H9 (cell line): ENCODE data around the gene UBE2Q2. TPM values are rescaled to one million over a fixed set of nuclear protein-coding genes. Genes with fewer than 3 reads are reported as not detected.
"Not testable (repeated sequence)": the region's sequence is repeated elsewhere in the genome, so short reads cannot be mapped to it uniquely, and the experiment has no call there.

Experiments
- DNase-seq: peaks from one replicate; pipeline ENCODE4 v3.0.0-alpha.2; 2017
- H2AFZ ChIP-seq: one replicate; pipeline ENCODE4 v1.6.1; 2013; ENCODE audit warnings: mild to moderate bottlenecking, low read length, control low read depth, moderate library complexity
- H2AK5ac ChIP-seq: 2 replicates; pipeline ENCODE4 v1.6.1; 2013; ENCODE audit warnings: low read length, control low read depth, mixed read lengths; ENCODE audit not compliant: insufficient read length
- H2BK120ac ChIP-seq: one replicate; pipeline ENCODE4 v1.6.1; 2013; ENCODE audit warnings: low read depth, mild to moderate bottlenecking, low read length, control low read depth, inconsistent platforms; ENCODE audit not compliant: poor library complexity, severe bottlenecking
- H2BK12ac ChIP-seq: 2 replicates; pipeline ENCODE4 v1.6.1; 2013; ENCODE audit warnings: low read length, control low read depth, mixed read lengths, low read depth; ENCODE audit not compliant: insufficient read length
- H2BK15ac ChIP-seq: 2 replicates; pipeline ENCODE4 v1.6.1; 2013; ENCODE audit warnings: low read depth, low read length, control low read depth
- H2BK20ac ChIP-seq: one replicate; pipeline ENCODE4 v1.6.1; 2013; ENCODE audit warnings: low read depth, mild to moderate bottlenecking, low read length, control low read depth, inconsistent platforms; ENCODE audit not compliant: poor library complexity, severe bottlenecking
- H2BK5ac ChIP-seq: 2 replicates; pipeline ENCODE4 v1.6.1; 2013; ENCODE audit warnings: low read length, control low read depth, mixed read lengths; ENCODE audit not compliant: insufficient read length
- H3K14ac ChIP-seq: 2 replicates; pipeline ENCODE4 v1.6.1; 2013; ENCODE audit warnings: low read length, control low read depth; ENCODE audit not compliant: insufficient read depth
- H3K18ac ChIP-seq: 2 replicates; pipeline ENCODE4 v1.6.1; 2013; ENCODE audit warnings: low read depth, mild to moderate bottlenecking, mixed read lengths, low read length, control low read depth; ENCODE audit not compliant: insufficient read length
- H3K23ac ChIP-seq: 2 replicates; pipeline ENCODE4 v1.6.1; 2013; ENCODE audit warnings: low read length, control low read depth, mixed read lengths, low read depth; ENCODE audit not compliant: insufficient read length
- H3K23me2 ChIP-seq: 2 replicates; pipeline ENCODE4 v1.6.1; 2013; ENCODE audit warnings: low read depth, mild to moderate bottlenecking, mixed read lengths, low read length, control low read depth; ENCODE audit not compliant: insufficient read length, poor library complexity, severe bottlenecking
- H3K27ac ChIP-seq: 2 replicates; pipeline ENCODE4 v1.5.1; 2013; ENCODE audit warnings: low read length, control low read depth, mixed read lengths, low read depth; ENCODE audit not compliant: insufficient read length
- H3K27me3 ChIP-seq: 2 replicates; pipeline ENCODE4 v1.6.1; 2013; ENCODE audit warnings: low read length, control low read depth, inconsistent platforms; ENCODE audit not compliant: insufficient read depth
- H3K4ac ChIP-seq: 2 replicates; pipeline ENCODE4 v1.6.1; 2013; ENCODE audit warnings: low read depth, mild to moderate bottlenecking, control low read depth, inconsistent platforms, low read length, moderate library complexity
- H3K4me1 ChIP-seq: 2 replicates; pipeline ENCODE4 v1.6.1; 2013; ENCODE audit warnings: low read length, control low read depth, inconsistent platforms; ENCODE audit not compliant: insufficient read depth
- H3K4me2 ChIP-seq: 2 replicates; pipeline ENCODE4 v1.6.1; 2013; ENCODE audit warnings: low read length, control low read depth, mixed read lengths; ENCODE audit not compliant: insufficient read length, insufficient read depth
- H3K56ac ChIP-seq: 2 replicates; pipeline ENCODE4 v1.6.1; 2013; ENCODE audit warnings: low read depth, mild to moderate bottlenecking, mixed read lengths, low read length, control low read depth; ENCODE audit not compliant: insufficient read length
- H3K79me1 ChIP-seq: 2 replicates; pipeline ENCODE4 v1.6.1; 2013; ENCODE audit warnings: low read depth, mild to moderate bottlenecking, moderate library complexity, low read length, control low read depth, inconsistent platforms; ENCODE audit not compliant: insufficient read depth, poor library complexity, severe bottlenecking
- H3K79me2 ChIP-seq: 2 replicates; pipeline ENCODE4 v1.6.1; 2013; ENCODE audit warnings: low read length, control low read depth, inconsistent platforms; ENCODE audit not compliant: insufficient read depth
- H3K9ac ChIP-seq: 2 replicates; pipeline ENCODE4 v1.6.1; 2013; ENCODE audit warnings: low read length, control low read depth, mixed read lengths; ENCODE audit not compliant: insufficient read length; ENCODE audit errors: extremely low read depth
- H3K9me3 ChIP-seq: one replicate; pipeline ENCODE4 v1.6.1; 2013; ENCODE audit warnings: low read depth, low read length, inconsistent platforms; ENCODE audit not compliant: control insufficient read depth
- H3T11ph ChIP-seq: one replicate; pipeline ENCODE4 v1.6.1; 2013; ENCODE audit warnings: mild to moderate bottlenecking, low read length, control low read depth, inconsistent platforms
- H4K20me1 ChIP-seq: one replicate; pipeline ENCODE4 v1.6.1; 2013; ENCODE audit not compliant: control insufficient read depth, insufficient read length, insufficient read depth
- H4K5ac ChIP-seq: 2 replicates; pipeline ENCODE4 v1.6.1; 2013; ENCODE audit warnings: low read depth, mild to moderate bottlenecking, mixed read lengths, low read length, control low read depth; ENCODE audit not compliant: insufficient read length
- H4K8ac ChIP-seq: replicated peaks from 2 replicates; pipeline ENCODE4 v1.6.1; 2013; ENCODE audit warnings: low read length, control low read depth, mixed read lengths, low read depth; ENCODE audit not compliant: insufficient read length
- H4K91ac ChIP-seq: 2 replicates; pipeline ENCODE4 v1.6.1; 2013; ENCODE audit warnings: low read depth, mild to moderate bottlenecking, moderate library complexity, mixed read lengths, low read length, control low read depth; ENCODE audit not compliant: insufficient read length
- H3K27ac Mint-ChIP-seq, 3 experiments: 2 replicates in 2 of 3; 3 replicates in 1 of 3; pipeline ENCODE4 v1.8.0; 2020 to 2021; ENCODE audit warnings: mixed read lengths in 3 of 3, mild to moderate bottlenecking in 1 of 3, moderate library complexity in 1 of 3
- H3K27me3 Mint-ChIP-seq: 2 replicates; pipeline ENCODE4 v1.8.0; 2021; ENCODE audit warnings: low read depth, mild to moderate bottlenecking, moderate library complexity, mixed read lengths
- H3K36me3 Mint-ChIP-seq, 3 experiments: 2 replicates in 2 of 3; 3 replicates in 1 of 3; pipeline ENCODE4 v1.8.0; 2020 to 2021; ENCODE audit warnings: low read depth in 3 of 3, mixed read lengths in 3 of 3; ENCODE audit not compliant: insufficient read depth in 1 of 3
- H3K4me1 Mint-ChIP-seq, 2 experiments: 2 replicates each; pipeline ENCODE4 v1.8.0; 2020; ENCODE audit warnings: mixed read lengths in 2 of 2
- H3K4me3 Mint-ChIP-seq, 2 experiments: 2 replicates in 1 of 2; 3 replicates in 1 of 2; pipeline ENCODE4 v1.8.0; 2020 to 2021; ENCODE audit warnings: mild to moderate bottlenecking in 2 of 2, mixed read lengths in 2 of 2, moderate library complexity in 1 of 2
- H3K9me3 Mint-ChIP-seq, 2 experiments: 2 replicates in 1 of 2; 3 replicates in 1 of 2; pipeline ENCODE4 v1.8.0; 2020; ENCODE audit warnings: mild to moderate bottlenecking in 2 of 2, mixed read lengths in 2 of 2, moderate library complexity in 1 of 2
- WGBS: extraction: QIAGEN DNeasy Blood & Tissue Kit; methylation state at CpG from one replicate; pipeline ENCODE4 v1.1.7; 2013; ENCODE audit warnings: missing lambda C conversion rate, low lambda C conversion rate, mixed read lengths; ENCODE audit not compliant: insufficient read length; ENCODE audit errors: extremely low coverage; 5-methylcytosine and 5-hydroxymethylcytosine counted together
- total RNA-seq: library from RNA; stranded (reverse); gene quantifications from 2 replicates; pipeline ENCODE4 v1.2.1, GENCODE V29; 2021

UBE2Q2 gene
- total RNA-seq, 1 experiment from 2014 or later: 29.6 TPM

DNA sequence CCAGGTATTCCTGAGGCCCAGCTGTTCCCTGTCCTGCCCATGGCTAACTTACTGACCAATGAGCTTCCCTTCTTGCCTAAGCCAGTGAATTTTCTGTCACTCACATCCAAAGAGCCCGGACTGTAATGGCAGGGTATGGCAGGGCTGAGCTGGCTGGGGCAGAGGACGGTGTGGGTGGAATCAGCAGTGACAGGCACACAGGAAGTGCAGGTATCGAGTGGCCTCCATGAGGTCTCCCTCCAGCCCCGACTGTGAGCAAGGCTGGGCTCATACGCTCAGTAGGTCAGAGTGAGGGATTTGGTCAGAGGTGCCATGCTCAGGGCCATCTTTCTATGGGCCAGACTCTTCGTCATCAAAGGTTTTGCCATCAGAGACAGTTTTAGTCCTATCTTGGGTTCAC, 35.2 kb upstream of the UBE2Q2 start:
- no CpG with 5 or more reads among the region's 6 CpGs for WGBS
- not testable (repeated sequence) for H3K4me2 ChIP-seq, H3T11ph ChIP-seq, H2AK5ac ChIP-seq, DNase-seq, H3K56ac ChIP-seq, H4K20me1 ChIP-seq, H4K8ac ChIP-seq, H3K9ac ChIP-seq, H4K91ac ChIP-seq, H2BK12ac ChIP-seq, H3K4me1 ChIP-seq, H3K18ac ChIP-seq, H3K27me3 Mint-ChIP-seq, H2BK20ac ChIP-seq, H3K9me3 Mint-ChIP-seq, H2AFZ ChIP-seq, H3K23me2 ChIP-seq, H2BK120ac ChIP-seq, H3K4me1 Mint-ChIP-seq, H3K9me3 ChIP-seq, H2BK15ac ChIP-seq, H3K27me3 ChIP-seq, H3K36me3 Mint-ChIP-seq, H3K23ac ChIP-seq, H3K27ac ChIP-seq, H3K4ac ChIP-seq, H3K4me3 Mint-ChIP-seq, H3K14ac ChIP-seq, H3K79me2 ChIP-seq, H2BK5ac ChIP-seq, H3K79me1 ChIP-seq, H4K5ac ChIP-seq
- peak overlapping the region in 1 of 3 experiments; percentile 46; a peak in 2 of 7 replicates for H3K27ac Mint-ChIP-seq
